HG03103 (cell line): Measurements from ENCODE around the gene IL15.
"Not testable (repeated sequence)": the region's sequence is repeated elsewhere in the genome, so short reads cannot be mapped to it uniquely, and the experiment has no call there.

Source experiments
- ATAC-seq: cut with Tn5 transposase; IDR thresholded peaks from one replicate; pipeline ENCODE4 v1.9.1; 2021; ENCODE audit warnings: low read depth; ENCODE audit not compliant: unreplicated experiment

Gene IL15

DNA sequence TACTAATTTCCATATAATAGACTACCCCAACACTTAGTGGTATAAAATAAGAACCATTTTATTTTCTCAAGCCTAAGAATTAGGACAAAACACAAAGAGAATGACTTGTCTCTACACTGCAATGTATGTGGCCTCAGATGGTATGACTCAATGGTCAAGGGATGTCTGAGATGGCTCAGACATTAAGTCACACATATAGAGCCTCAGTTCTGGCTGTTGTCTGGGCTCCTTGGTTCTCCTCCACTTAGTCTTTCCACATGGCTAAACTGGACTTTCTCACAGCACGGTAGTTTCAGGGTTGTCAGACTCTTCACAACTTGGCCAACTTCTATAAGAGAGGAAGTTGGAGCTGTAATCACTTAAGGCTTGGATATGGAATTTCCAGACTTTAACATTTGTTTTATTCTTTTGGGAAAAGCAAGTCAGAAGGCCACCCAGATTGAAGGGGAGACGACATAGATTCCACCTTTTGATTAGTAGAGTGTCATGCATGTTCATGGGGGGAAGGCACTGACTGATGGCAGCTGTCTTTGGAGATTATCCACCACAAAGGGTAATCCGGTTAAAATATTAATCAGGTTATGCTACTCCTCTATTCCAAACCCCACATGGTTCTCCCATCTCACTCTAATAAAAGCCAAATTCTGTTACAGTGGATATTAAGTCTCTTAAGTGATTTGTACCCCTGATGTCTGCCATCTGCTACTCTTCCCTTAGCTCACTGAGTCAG lies 9.4 kb downstream of the IL15 start:
- no peak for ATAC-seq

DNA sequence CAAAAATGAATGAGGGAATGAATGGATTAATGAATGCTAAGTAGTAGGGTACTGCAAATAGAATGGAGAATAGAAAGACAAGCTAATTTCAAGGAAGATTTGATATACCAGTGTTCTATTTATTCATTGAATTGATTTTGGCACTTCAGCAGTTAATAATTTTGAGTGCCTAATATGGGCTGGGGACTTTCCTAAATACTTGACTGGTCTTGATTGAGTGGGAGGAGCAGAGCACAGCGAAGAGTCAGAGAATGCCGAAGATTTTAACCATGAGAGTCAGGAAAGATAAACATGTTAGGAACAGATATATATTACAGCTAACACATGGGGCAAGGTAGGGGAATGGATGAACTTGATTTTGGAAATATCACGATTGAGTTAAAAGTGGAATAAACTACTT lies 10.6 kb downstream of the IL15 start:
- ATAC-seq = no peak

DNA sequence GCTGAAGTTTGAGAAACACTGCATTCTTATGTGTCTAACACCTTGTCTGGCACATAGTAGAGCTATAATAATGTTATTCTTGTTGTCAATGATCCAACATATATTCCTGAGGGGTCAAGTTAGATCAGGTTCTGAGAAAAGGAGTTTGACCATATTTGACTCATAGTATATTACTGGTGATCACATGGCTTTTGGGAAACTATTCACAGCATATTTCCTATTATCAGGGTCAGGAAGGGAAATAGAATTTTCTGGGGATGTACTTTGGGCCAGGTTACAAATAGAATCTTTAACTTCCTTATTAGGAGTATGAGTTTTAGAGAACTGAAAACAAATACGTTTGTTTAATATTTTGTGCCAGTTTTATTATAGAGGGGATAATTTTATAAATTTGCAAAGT lies 11.6 kb downstream of the IL15 start:
- ATAC-seq = no peak

DNA sequence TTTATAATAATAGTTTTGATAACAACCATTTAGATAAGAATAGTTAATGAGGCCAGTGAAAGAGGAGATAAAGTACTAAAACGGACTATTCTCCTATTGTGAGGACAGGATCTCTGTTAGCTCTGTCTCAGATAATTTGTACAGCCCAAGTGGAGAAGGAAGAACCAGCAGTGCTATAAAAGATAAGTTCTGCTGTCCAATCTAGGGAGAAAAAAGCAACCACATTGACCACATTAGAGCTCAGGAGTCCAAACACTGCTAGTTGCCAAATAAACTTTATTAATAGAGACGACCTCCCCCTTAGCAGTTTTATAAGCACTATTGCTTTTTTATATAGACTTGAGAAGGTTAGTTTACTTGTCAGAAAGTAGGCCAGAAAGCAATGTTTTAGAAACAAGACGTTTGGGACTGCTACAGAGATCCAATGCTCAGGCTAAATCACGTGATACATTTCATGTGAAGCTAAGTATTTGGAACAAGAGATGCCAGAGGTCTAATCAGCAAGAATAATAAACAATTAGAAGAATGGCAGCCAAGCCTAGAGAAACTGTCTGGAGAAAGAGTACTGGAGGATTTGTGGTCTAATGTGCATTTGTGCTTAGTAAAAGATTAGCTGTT lies 15.9 kb downstream of the IL15 start:
- no peak for ATAC-seq

DNA sequence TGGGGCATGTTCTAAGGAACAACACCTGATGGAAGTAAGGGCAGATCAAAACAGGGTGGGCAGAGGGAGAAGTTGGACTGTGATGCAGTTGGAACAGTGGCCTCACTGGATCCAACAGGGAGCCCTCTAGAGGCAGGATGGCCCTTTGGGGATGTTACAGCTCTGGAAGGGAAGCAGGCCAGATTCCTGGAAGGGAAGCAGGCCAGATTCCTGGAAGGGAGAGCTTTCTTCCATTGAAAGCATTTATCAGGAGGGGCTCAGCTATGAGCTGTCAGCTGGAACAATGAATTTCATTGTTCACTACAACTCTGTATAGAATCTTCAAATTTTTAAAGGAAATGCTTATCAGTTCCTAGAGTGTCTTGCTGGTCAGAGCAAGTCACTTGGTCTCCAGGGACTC lies 17.7 kb downstream of the IL15 start:
- no peak for ATAC-seq

DNA sequence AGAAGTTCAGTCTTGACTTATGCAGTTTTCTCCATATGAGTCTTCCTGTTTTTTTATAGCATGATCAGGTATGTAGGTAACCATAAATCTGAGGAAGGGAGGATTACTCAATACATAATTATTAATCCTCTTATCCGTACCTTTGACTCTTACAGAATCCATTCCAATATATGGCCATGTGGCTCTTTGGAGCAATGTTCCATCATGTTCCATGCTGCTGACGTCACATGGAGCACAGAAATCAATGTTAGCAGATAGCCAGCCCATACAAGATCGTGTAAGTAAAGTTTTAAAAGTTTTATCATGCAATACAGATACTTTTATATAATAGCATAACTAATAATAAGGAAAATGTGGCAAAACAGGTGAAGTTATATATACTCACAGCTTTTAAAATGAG lies 19.6 kb downstream of the IL15 start:
- no peak for ATAC-seq

DNA sequence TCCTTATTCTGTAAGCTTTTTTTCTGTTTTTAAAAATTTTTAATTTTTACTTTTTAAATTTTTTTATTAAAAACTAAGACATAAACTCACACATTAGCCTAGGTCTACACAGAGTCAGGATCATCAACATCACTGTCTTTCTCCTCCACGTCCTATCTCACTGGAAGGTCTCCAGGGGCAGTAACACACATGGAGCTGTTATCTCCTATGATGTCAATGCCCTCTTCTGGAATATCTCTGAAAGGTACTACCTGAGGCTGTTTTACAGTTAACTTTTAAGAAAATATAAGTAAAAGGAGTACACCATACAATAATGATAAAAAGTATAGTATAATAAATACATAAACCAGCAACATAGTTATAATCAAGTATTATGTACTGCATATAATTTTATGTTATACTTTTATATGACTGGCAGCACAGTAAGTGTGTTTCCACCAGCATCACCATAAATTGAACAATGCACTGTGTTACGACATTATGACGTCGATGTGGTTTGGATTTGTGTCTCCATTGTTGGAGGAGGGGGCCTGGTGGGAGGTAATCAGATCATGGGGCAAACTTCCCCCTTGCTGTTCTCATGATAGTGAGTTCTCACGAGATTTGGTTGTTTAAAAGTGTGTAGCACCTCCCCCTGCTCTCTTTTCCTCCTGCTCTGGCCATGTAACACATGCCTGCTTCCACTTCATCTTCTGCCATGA lies 21.3 kb downstream of the IL15 start:
- no peak for ATAC-seq

DNA sequence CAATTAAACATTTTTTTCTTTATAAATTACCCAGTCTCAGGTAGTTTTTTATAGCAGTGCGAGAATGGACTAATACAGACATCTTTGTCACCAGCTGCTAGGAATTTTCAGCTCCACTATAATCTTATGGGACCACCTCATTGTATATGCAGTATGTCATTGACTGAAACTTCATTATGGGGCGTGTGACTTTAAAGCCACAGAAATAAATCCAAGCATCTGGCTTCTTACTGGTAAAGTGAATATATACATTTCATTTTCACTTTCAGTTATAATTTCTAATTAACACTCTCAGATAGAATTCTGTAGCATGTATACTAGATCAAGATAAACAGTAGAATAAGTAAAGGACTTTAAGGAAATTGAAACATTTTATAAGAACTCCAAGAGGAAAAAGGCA lies 21.9 kb downstream of the IL15 start:
- no peak for ATAC-seq

DNA sequence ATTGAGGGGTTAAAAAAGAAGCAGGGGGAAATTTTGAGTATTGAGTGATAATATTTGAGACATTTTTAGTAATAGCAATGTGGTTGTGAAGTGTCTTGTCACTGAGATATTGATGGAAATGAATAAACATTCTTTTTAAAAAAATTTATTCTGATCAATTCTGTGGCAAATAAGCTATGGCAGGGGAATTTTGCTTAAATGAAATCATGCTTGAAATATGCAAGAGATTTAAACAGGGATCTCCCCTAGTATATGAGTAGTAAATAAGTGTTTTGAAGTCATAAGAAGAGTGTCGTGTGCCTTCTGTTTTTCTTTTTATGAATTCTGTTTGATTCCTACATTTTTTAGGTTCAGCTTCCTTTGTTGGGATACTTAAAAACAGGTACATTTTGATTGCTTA lies 23.2 kb downstream of the IL15 start:
- ATAC-seq = no peak

DNA sequence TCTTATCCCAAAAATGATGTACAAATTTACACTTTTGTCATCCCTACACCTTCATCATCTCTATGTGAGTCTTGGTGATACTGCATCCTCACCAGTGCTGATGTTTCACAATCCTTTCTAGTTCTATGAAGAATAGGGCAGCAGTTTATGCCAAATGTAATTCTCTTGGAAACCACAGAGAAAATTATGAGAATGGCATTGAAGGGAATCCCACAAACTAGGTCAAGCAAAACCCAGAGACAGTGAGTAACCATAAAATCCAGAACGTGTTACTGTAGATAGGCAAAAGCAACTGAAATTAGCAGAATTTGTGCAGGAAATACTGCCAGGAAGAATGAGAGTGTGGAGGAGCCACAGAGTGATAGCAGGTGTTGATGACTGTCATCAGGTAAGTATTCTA lies 24.5 kb downstream of the IL15 start:
- ATAC-seq = no peak

DNA sequence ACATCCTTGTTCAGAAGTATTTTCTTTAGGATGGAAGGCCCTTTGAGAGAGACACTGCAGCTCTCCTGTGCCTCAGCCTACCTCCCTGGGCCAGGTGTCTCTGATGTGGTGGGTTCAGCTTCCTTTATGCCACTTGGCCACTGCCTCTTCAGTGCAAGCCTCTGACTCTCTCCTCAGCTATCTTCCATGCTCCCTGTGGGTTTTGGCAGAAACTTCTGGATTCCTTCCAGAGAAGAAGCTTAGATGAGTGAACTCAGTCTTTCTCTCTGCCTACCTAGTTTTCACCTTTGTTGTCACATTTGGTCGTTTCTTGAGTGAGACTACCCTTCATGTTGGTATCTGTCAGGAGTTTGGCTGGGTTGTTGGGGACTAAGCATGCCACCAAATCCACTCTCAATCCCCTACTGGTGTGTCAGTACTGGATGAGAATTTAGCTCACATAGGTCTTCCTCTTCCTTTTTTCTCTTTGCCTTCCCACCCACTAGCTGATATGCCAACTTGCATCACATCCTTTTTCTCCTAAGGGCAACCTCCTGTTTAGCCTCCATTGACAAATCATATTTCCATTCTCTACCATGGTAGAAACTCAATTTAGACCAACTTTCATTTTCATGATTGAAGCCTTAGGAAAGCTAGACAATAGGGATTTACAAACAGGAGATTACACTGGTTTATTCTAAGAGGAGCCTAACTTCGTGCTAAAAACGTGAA lies 32.0 kb downstream of the IL15 start:
- ATAC-seq = no peak

DNA sequence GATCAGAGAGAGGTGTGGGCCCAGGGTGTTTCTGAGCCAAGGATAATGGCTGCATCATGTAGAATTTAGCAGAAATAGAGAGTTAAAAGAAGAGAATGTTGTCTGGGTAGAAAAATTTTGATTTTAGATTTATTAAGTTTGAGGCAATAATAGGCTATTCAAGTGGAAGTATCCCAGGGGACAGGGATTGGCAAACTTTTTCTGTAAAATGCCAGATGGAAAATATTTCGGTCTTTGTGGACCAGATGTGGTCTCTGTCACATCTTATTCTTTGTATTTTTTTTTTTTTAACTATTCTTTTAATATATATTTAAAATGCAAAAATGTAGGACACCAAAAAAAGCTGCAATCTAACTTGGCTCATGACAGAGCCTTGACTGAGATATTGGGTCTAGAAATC lies 33.1 kb downstream of the IL15 start:
- no peak for ATAC-seq

DNA sequence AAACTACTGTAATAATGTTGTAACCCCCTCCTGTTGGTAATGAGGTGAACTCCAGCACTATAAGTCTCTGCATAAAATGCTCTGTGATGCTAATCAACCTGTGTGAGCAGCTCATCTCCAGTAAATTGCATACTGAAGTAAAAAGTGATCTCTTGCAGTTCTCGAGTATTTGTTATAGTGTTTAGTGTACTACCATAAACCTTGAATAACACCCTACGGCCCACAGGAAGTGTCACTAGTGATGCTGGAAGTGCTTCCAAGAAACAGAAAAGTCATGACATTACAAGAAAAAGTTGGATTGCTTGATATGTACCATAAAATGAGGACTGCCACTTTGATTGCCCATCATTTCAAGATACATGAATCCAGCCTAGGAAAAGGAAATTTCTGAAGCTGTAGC lies 39.0 kb downstream of the IL15 start:
- ATAC-seq = no peak

DNA sequence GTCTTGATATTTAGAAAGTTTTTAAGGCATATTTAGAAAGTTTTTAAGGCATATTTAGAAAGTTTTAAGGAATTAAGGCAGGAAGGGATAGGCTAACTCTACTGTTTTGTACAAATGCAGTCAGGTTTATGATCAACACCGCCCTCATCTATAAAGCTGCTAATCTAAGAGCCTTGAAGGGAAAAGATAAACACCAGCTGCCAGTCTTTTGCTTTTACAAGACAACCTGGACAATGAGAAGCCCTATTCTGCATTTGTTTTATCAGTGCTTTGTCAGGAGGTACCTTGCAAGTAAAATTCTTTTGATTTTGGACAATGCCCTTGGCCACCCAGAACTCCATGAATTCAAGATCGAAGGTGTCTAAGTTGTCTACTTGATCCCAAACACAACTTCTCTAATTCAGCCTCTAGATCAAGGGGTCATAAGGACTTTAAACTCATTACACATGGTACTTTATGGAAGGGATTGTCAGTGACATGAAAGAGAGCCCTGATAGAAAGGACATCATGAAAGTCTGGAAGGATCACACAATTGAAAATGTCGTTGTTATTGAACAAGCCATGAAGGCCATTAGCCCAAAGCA lies 39.8 kb downstream of the IL15 start:
- no peak for ATAC-seq

DNA sequence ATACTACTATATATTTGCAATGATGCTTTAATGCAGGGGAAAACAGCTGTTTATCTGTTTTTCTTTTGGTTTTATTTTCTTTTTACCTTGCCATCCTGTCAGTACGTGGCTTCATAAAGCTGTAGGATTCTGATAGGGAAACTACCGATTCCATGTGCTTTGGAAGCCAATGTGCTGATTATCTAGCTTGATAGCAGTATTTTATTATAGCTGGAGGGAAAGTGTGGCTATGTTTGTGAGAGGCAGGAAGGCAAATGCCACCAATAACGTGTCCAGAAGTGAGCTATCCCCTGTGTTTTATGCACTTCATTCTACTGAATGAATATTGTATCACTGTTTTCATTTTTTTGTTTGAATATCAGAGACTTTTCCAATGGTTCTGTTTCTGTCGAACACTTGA lies 43.7 kb downstream of the IL15 start:
- no peak for ATAC-seq

DNA sequence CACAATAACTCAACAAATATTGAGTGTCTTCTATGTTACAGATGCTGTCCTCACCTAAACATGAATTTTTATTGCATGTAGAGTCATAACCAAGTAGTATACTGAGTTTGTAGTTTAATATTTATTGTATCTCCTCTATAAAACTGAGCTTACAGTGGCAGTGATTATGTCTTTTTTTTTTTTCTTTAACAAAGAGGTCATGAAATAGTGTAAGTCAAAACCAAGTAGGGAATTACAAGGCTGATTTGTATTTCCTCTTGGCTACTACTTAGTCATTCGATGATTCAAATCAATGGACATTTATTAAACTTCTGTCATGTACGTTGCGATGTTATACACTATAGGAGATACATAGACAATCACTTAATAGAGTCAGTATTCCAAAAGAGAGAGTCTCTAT lies 48.4 kb downstream of the IL15 start:
- no peak for ATAC-seq

DNA sequence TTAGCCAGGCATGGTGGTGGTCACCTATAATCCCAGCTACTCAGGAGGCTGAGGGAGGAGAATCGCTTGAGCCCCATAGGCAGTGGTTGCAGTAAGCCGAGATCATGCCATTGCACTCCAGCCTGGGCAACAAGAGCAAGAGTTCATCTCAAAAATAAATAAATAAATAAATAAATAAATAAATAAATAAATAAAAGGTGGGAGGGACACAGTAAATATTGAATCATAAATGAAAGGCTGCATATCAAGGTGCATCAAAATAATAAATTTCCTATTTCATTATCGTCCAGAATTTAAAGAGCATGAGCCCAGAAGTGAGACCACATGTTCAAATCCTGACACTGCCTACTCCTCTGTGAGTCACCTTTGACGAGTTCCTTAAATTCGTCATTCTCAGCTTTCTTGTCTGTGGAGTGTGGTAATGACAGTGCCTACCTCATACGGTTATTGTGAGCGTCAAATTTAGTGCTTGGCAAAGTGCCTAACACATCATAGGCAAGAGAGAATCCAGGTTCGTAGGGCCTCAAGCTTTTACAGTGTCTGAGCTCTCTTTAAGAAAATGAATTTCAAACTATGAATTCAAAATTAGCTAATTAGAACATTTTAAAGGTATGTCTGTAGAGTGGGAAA lies 49.9 kb downstream of the IL15 start:
- no peak for ATAC-seq

DNA sequence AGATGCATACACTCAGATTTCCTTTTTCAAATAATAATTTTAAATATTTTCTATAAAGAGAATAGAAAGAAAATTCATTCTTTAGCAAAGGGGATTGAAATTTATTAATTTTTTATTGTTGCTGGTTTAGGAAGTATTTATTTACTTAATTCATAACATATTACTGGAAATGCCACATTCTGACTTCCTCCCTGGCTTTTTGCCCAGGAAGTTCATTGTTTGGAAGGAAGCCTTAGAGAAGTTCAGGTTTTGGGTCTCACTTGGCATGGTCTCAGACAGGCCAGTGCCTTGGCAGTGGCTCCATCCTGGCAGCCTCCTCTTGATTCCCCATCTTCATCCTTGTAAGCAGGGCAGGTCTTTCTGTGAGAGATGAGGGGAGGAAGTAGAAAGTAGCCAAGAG lies 50.5 kb downstream of the IL15 start:
- ATAC-seq = no peak

DNA sequence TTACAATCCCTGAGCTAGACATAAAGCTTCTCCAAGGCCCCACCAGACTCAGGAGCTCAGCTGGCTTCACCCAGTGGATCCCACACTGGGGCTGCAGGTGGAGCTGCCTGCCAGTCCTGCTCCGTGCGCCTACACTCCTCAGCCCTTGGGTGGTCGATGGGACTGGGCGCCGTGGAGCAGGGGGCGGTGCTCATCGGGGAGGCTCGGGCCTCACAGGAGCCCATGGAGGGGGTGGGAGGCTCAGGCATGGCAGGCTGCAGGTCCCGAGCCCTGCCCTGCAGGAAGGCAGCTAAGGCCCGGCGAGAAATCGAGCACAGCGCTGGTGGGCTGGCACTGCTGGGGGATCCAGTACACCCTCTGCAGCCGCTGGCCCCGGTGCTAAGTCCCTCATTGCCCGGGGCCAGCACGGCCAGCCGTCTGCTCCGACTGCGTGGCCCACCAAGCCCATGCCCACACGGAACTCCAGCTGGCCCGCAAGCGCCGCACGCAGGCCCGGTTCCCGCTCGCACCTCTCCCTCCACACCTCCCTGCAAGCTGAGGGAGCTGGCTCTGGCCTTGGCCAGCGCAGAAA lies 53.4 kb downstream of the IL15 start:
- not testable (repeated sequence) for ATAC-seq

DNA sequence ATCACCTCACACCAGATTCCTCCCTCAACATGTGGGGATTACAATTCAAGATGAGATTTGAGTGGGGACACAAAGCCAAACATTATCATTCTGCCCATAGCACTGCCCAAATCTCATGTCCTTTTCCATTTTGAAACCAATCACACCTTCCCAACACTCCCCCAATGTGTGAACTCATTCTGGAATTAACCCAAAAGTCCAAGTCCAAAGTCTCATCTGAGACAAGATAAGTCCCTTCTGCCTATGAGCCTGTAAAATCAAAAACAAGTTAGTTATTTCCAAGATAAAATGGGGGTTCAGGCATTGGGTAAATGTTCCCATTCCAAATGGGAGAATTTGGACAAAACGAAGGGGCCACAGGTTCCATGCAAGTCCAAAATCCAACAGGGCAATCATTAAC lies 54.9 kb downstream of the IL15 start:
- ATAC-seq = not testable (repeated sequence)
